ENCODE results near the gene TRAPPC6A.

DNA sequence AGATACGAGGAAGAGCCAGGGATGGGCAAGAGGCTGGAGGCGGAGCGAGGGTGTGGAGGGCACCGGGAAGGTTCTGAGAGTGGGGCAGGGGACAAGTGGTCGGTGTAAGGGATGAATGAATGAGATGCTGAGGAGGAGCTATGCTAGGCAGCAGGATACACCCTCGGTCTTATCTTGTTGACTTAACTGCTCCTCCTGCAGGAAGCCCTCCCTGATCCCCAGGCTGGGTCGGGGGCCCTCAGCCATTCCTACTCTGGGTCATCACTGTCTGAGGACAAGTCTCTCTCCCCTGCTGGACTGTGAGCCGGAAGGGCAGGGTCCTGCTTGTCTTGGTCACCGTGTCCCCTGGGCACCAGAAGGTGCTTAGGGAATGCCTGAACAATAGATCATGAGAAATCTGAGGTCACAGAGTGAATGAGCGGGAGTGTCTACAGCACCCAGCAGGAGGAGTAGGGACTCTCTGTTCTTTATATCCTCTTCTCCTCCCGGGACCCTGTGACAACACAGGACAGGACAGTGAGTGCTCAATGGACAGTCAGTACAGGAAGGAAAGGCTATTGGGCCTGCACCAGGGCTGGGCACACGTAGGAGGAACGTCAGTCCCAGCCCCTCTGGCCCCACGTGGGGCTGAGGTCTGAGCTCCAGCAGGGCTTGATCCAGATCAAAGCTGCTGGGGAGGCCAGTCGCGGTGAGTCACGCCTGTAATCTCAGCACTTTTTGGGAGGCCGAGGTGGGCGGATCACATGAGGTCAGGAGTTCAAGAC is 23.8 kb downstream of the TRAPPC6A start:
- TF ChIP-seq, protein P1, sequence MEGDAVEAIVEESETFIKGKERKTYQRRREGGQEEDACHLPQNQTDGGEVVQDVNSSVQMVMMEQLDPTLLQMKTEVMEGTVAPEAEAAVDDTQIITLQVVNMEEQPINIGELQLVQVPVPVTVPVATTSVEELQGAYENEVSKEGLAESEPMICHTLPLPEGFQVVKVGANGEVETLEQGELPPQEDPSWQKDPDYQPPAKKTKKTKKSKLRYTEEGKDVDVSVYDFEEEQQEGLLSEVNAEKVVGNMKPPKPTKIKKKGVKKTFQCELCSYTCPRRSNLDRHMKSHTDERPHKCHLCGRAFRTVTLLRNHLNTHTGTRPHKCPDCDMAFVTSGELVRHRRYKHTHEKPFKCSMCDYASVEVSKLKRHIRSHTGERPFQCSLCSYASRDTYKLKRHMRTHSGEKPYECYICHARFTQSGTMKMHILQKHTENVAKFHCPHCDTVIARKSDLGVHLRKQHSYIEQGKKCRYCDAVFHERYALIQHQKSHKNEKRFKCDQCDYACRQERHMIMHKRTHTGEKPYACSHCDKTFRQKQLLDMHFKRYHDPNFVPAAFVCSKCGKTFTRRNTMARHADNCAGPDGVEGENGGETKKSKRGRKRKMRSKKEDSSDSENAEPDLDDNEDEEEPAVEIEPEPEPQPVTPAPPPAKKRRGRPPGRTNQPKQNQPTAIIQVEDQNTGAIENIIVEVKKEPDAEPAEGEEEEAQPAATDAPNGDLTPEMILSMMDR (IDR thresholded peaks at IDR 0.05; ENCODE audit: low read length), result no peak
- no peak for TF ChIP-seq EZH2 (IDR thresholded peaks at IDR 0.05; ENCODE audit: borderline replicate concordance, low read length)

Measured in OCI-LY1 (cell line).